K562 (cell line): ENCODE data around the gene CRYAB. TPM values are rescaled to one million over a fixed set of nuclear protein-coding genes. Genes with fewer than 3 reads are reported as not detected.

Experiments used
- BRF1 ChIP-seq: IDR thresholded peaks from 3 replicates; pipeline ENCODE4 v1.6.1; 2011; ENCODE audit warnings: borderline replicate concordance, mild to moderate bottlenecking; ENCODE audit not compliant: insufficient read length; ENCODE audit errors: extremely low read depth
- CSDE1 ChIP-seq, 2 experiments: fragments of 450-650 bp; IDR thresholded peaks; 2 replicates each; pipeline ENCODE4 v1.6.1; 2016; ENCODE audit warnings: mild to moderate bottlenecking in 1 of 2
- DNMT1 ChIP-seq: fragments of 450-650 bp; IDR thresholded peaks from 2 replicates; pipeline ENCODE4 v1.6.1; 2016; ENCODE audit warnings: antibody characterized with exemption, mild to moderate bottlenecking
- ELF4 ChIP-seq: fragments of 450-650 bp; formaldehyde crosslinking; IDR thresholded peaks from 2 replicates; pipeline ENCODE4 v1.4.0; 2022; ENCODE audit warnings: missing genetic modification characterization
- ETV1 ChIP-seq: fragments of 450-650 bp; conservative IDR thresholded peaks from 2 replicates; pipeline ENCODE4 v1.6.1; 2016; ENCODE audit warnings: missing genetic modification characterization, control low read depth, low read depth, missing compliant biosample characterization
- FOXA1 ChIP-seq: fragments of 450-650 bp; IDR thresholded peaks from 2 replicates; pipeline ENCODE4 v1.6.1; 2016; ENCODE audit warnings: mild to moderate bottlenecking, borderline replicate concordance
- FOXA3 ChIP-seq, 2 experiments: fragments of 450-650 bp in 1 of 2; sonication (generic) in 1 of 2; formaldehyde crosslinking; IDR thresholded peaks in 1 of 2; conservative IDR thresholded peaks in 1 of 2; 2 replicates each; pipeline versions ENCODE4 v1.4.0 to v1.8.0; 2020 to 2022; ENCODE audit warnings: mild to moderate bottlenecking in 2 of 2, missing genetic modification reagents in 1 of 2
- HSF4 ChIP-seq: fragments of 250-450 bp; sonication (Bioruptor Pico); IDR thresholded peaks from 2 replicates; pipeline ENCODE4 v2.1.2; 2022; ENCODE audit warnings: mild to moderate bottlenecking, moderate library complexity, borderline replicate concordance
- MEF2D ChIP-seq: conservative IDR thresholded peaks from 2 replicates; pipeline ENCODE4 v1.6.1; 2016; ENCODE audit warnings: low read depth, missing genetic modification characterization, missing compliant biosample characterization
- MEIS2 ChIP-seq: fragments of 450-650 bp; IDR thresholded peaks from 2 replicates; pipeline ENCODE4 v1.6.1; 2014; ENCODE audit warnings: mild to moderate bottlenecking; ENCODE audit not compliant: partially characterized antibody
- NCOA6 ChIP-seq: fragments of 450-650 bp; IDR thresholded peaks from 2 replicates; pipeline ENCODE4 v1.6.1; 2017; ENCODE audit warnings: mild to moderate bottlenecking
- NR4A1 ChIP-seq, 2 experiments: fragments of 250-450 bp in 1 of 2; fragments of 450-650 bp in 1 of 2; sonication (Bioruptor Pico) in 1 of 2; IDR thresholded peaks; 2 replicates each; pipeline versions ENCODE4 v1.4.0 to v1.6.1; 2016 to 2020; ENCODE audit warnings: mild to moderate bottlenecking in 2 of 2, missing compliant biosample characterization in 1 of 2, missing genetic modification characterization in 1 of 2, moderate library complexity in 1 of 2
- POLR2B ChIP-seq: fragments of 450-650 bp; IDR thresholded peaks from 2 replicates; pipeline ENCODE4 v1.6.1; 2018; ENCODE audit warnings: low read depth; ENCODE audit not compliant: partially characterized antibody
- SMARCA4 ChIP-seq: fragments of 450-650 bp; IDR thresholded peaks from 2 replicates; pipeline ENCODE4 v1.6.1; 2016
- SP2 ChIP-seq: IDR thresholded peaks from 2 replicates; pipeline ENCODE4 v1.6.1; 2011; ENCODE audit warnings: mild to moderate bottlenecking, low read depth, low read length, moderate library complexity; ENCODE audit not compliant: poor library complexity, severe bottlenecking; ENCODE audit errors: extremely low read depth
- TCF7L2 ChIP-seq: fragments of 150-350 bp; IDR thresholded peaks from 2 replicates; pipeline ENCODE4 v1.6.1; 2016; ENCODE audit warnings: low read depth, mild to moderate bottlenecking, low read length, moderate library complexity
- ZNF12 ChIP-seq: sonication (generic); formaldehyde crosslinking; IDR thresholded peaks from 2 replicates; pipeline ENCODE4 v1.4.0; 2020; ENCODE audit warnings: mild to moderate bottlenecking, missing genetic modification reagents
- ZNF184 ChIP-seq: sonication (generic); formaldehyde crosslinking; IDR thresholded peaks from 2 replicates; pipeline ENCODE4 v1.5.0; 2020; ENCODE audit warnings: missing genetic modification reagents
- ZNF41 ChIP-seq: fragments of 250-450 bp; sonication (Bioruptor Pico); conservative IDR thresholded peaks from 2 replicates; pipeline ENCODE4 v1.4.0; 2020; ENCODE audit warnings: mild to moderate bottlenecking
- ZNF584 ChIP-seq: fragments of 200-800 bp; sonication (Bioruptor generic); IDR thresholded peaks from 2 replicates; pipeline ENCODE4 v1.6.1; 2016; ENCODE audit warnings: low read depth, mild to moderate bottlenecking, missing genetic modification characterization, missing compliant biosample characterization
- polyA plus RNA-seq, 8 experiments: library from polyadenylated mRNA; depleted of rRNA in 4 of 8; stranded (reverse) in 5 of 8; unstranded in 3 of 8; fragments of >200 nt; fragmentation: Nextera tagmentation in 2 of 8; fragmentation: Illumina TruSeq in 1 of 8; extraction: Ambion mirVana in 2 of 8; extraction: Trizol in 1 of 8; gene quantifications; 2 replicates each; pipeline versions ENCODE4 v1.2.1 to v1.2.3, GENCODE V29; 2011 to 2014; ENCODE audit warnings: inconsistent platforms in 1 of 8, missing spikeins in 1 of 8
- total RNA-seq, 7 experiments: library from RNA; depleted of rRNA in 6 of 7; stranded (reverse); fragments of >200 nt in 6 of 7; fragmentation: Illumina TruSeq in 2 of 7; extraction: Trizol in 2 of 7; gene quantifications; 2 replicates each; pipeline versions ENCODE4 v1.2.1 to v1.2.3, GENCODE V29; 2011 to 2021; ENCODE audit warnings: low replicate concordance in 1 of 7
- TF ChIP-seq, protein P1 (sequence below): sonication (generic); formaldehyde crosslinking; IDR thresholded peaks from 2 replicates; pipeline ENCODE4 v1.4.0; 2020; ENCODE audit warnings: mild to moderate bottlenecking, missing genetic modification reagents
- TF ChIP-seq, protein P2 (sequence below): fragments of 450-650 bp; formaldehyde crosslinking; IDR thresholded peaks from 2 replicates; pipeline ENCODE4 v1.4.0; 2020; ENCODE audit warnings: mild to moderate bottlenecking
- TF ChIP-seq, protein P3 (sequence below): fragments of 200-800 bp; sonication (Bioruptor generic); IDR thresholded peaks from 2 replicates; pipeline ENCODE4 v1.6.1; 2017; ENCODE audit warnings: missing genetic modification characterization, missing compliant biosample characterization

Gene CRYAB
- total and polyA plus RNA-seq, 9 of the 15 experiments (the other 6 are each of a cell fraction or from before 2014, with no cell fraction given) = 0.83 to 7.5 (median 3.6) TPM

DNA sequence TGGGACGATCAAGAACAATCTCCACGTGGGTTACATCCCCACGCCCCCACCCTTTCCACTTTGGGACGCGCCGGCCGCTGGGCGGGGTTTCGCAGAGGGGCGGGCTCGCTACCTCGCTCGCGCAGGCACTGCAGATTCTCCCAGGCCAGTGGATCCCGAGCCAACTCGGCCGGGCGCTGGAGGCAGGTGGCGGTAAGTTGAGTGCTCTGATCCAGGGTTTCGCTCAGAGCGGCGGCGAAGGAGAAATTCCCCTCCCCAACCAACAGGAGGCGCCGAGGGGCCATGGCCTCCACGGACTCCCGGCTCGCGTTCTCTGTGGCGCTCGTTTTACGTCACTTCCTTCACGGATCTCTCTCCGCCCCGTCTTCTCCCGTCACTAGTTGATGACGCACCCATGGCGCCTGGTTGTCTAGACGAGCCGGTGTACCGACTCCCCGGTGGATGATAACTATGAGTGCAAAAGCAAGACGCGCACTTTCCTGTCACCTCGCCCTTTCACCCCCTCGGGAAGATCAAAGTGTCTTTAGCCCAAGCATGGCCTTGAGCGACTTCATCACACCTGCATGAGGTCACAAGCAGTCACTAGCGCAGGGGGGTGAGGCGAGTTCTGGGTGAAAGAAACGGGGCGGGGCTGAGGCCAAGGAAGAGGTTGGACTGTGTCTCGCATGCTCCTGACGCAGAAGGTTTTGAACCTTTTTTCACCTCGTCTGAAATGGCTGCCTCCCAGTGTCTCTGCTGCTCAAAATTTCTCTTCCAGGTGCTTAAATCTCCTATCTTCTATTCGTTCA is 32.5 kb downstream of the CRYAB start, which contains the start of the genes CFAP68 and FDXACB1 (continued):
- 0 out of 2 replicates have a peak, but pooled peaks have one; percentile 7 for TF ChIP-seq MEF2D
- TF ChIP-seq, protein P1, sequence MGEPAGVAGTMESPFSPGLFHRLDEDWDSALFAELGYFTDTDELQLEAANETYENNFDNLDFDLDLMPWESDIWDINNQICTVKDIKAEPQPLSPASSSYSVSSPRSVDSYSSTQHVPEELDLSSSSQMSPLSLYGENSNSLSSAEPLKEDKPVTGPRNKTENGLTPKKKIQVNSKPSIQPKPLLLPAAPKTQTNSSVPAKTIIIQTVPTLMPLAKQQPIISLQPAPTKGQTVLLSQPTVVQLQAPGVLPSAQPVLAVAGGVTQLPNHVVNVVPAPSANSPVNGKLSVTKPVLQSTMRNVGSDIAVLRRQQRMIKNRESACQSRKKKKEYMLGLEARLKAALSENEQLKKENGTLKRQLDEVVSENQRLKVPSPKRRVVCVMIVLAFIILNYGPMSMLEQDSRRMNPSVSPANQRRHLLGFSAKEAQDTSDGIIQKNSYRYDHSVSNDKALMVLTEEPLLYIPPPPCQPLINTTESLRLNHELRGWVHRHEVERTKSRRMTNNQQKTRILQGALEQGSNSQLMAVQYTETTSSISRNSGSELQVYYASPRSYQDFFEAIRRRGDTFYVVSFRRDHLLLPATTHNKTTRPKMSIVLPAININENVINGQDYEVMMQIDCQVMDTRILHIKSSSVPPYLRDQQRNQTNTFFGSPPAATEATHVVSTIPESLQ (CRISPR knock-in tag) = no peak
- no peak for TF ChIP-seq ELF4
- no peak for TF ChIP-seq FOXA1
- no peak for TF ChIP-seq ZNF184 (CRISPR knock-in tag)
- 0 out of 2 replicates have a peak, but pooled peaks have one; percentile 66 for TF ChIP-seq TCF7L2
- peak; percentile 36; the same call in 1 of the 2 replicates for TF ChIP-seq SMARCA4
- TF ChIP-seq HSF4 (CRISPR knock-in tag) = no peak
- peak; percentile 80 for TF ChIP-seq POLR2B
- no peak for TF ChIP-seq NCOA6
- TF ChIP-seq SP2 = no peak
- TF ChIP-seq MEIS2 = peak; percentile 51
- no peak for TF ChIP-seq ZNF584 (CRISPR knock-in tag)
- TF ChIP-seq NR4A1 (CRISPR knock-in tag; IDR thresholded peaks at IDR 0.05) = no peak
- TF ChIP-seq NR4A1 (tag; IDR thresholded peaks at IDR 0.05) = no peak
- TF ChIP-seq, protein P2, sequence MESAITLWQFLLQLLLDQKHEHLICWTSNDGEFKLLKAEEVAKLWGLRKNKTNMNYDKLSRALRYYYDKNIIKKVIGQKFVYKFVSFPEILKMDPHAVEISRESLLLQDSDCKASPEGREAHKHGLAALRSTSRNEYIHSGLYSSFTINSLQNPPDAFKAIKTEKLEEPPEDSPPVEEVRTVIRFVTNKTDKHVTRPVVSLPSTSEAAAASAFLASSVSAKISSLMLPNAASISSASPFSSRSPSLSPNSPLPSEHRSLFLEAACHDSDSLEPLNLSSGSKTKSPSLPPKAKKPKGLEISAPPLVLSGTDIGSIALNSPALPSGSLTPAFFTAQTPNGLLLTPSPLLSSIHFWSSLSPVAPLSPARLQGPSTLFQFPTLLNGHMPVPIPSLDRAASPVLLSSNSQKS (CRISPR knock-in tag) = no peak
- peak in 1 of 2 experiments; percentile 92; a peak in 2 of 4 replicates for TF ChIP-seq CSDE1 (IDR thresholded peaks at IDR 0.05)
- peak; percentile 80; the same call in 1 of the 2 replicates for TF ChIP-seq DNMT1
- TF ChIP-seq ZNF41 = no peak
- 0 out of 2 replicates have a peak, but pooled peaks have one; percentile 46 for TF ChIP-seq ZNF12
- peak in 1 of 2 experiments; percentile 12; a peak in 1 of 4 replicates for TF ChIP-seq FOXA3 (CRISPR knock-in tag; conservative IDR thresholded peaks at IDR 0.05 in 1 of 2, IDR thresholded peaks at IDR 0.05 in 1 of 2)
- no peak for TF ChIP-seq BRF1
- peak; percentile 78; the same call in 1 of the 2 replicates for TF ChIP-seq ETV1 (tag)
- TF ChIP-seq, protein P3, sequence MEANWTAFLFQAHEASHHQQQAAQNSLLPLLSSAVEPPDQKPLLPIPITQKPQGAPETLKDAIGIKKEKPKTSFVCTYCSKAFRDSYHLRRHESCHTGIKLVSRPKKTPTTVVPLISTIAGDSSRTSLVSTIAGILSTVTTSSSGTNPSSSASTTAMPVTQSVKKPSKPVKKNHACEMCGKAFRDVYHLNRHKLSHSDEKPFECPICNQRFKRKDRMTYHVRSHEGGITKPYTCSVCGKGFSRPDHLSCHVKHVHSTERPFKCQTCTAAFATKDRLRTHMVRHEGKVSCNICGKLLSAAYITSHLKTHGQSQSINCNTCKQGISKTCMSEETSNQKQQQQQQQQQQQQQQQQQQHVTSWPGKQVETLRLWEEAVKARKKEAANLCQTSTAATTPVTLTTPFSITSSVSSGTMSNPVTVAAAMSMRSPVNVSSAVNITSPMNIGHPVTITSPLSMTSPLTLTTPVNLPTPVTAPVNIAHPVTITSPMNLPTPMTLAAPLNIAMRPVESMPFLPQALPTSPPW = peak; percentile 98
